Germinal center (tissue), 1 donor: Measurements from ENCODE around the gene BCAS2.

Experiments
- DNase-seq: peaks from one replicate; pipeline ENCODE4 v3.0.0; 2012; ENCODE audit warnings: mixed read lengths, low spot score

Gene BCAS2

DNA sequence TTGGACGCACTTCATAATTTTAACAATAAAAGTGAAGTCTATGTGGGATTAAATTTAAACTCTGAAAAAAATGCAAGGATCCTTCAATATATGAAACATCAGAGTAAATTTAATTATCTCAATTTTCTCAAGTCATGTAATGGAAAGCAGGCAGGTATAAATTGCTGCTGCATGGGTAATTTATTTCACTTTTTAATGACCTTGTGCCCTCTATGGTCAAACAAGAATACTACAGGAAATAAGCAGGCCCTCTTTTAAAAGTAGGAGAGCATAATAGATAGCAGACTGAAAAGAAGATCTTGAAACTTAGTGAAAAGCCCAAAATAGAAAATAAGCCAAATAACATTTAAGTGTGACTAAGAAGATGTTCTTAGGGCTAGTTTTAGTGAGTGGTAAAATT lies 22.9 kb downstream of the BCAS2 start:
- peak; percentile 56 for DNase-seq

DNA sequence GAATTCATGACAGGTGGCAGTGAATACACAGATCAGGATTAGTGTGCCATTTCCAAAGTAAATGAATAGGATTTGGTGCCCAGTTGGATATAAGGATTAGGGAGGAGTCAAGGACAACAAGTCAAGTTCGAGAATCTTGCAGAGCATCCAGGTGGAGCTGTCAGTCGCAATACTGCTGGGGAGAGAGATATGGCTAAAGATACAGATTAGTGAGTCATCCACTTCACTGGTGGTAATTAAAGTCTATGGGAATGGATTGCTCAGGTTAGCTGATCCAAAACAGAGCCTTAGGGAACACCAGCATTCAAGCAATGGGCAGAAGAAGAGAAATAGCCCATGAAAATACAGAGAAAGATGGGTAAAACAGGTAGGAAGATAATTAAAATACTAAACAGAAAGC lies 26.8 kb downstream of the BCAS2 start:
- no peak for DNase-seq

DNA sequence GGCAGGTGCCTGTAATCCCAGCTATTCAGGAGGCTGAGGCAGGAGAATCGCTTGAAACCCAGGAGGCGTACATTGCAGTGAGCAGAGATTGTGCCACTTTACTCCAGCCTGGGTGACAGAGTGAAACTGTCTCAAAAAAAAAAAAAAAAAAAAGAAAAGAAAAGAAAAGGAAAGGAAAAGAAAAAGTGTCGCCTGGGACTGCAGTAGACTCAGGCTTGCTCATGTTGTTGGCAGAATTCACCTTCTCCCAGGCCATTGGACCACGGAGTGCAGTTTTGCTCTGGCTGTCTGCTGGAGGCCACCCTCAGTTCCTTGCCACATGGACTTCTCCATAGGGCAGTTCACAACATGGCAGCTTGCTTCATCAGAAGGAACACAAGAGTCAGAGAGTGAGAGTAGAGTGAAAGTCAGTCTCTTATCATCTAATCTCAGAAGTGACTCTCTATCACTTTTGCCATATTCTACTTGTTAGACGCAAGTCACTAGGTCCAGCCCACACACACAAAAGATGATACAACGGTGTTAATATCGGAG lies 29.2 kb downstream of the BCAS2 start:
- DNase-seq: no peak

DNA sequence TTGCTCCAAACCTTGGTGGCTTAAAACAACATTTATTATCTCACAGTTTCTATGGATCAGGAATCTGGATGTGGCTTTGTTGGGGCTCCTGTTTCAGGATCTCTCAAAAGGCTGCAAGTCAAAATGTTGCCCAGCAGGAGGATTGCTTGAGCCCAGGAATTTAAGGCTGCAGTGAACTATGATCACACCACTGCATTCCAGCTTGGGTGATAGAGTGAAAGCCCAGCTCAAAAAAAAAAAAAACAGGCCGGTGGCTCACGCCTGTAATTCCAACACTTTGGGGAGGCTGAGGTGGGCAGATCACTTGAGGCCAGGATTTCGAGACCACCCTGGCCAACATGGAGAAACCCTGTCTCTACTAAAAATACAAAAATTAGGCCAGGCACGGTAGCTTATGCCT lies 30.0 kb downstream of the BCAS2 start:
- no peak for DNase-seq

DNA sequence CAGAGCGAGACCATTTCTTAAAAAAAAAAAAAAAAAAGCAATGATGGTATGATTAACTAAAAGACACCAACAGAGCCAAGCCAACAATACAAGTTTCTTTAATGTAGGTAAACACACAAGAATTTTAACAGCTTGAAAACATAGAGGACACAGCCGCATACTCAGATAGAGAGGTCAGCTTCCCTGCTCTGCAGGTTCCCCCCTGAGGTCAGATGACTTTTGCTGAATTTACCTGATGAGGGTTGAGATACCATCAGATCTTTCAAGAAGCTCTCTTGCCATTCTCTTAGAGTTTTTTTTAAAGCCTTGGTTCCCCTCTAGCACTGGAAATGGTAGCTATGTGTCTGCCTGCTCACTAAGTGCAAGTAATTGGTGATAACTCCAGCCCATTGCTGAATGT lies 31.1 kb downstream of the BCAS2 start:
- no peak for DNase-seq

DNA sequence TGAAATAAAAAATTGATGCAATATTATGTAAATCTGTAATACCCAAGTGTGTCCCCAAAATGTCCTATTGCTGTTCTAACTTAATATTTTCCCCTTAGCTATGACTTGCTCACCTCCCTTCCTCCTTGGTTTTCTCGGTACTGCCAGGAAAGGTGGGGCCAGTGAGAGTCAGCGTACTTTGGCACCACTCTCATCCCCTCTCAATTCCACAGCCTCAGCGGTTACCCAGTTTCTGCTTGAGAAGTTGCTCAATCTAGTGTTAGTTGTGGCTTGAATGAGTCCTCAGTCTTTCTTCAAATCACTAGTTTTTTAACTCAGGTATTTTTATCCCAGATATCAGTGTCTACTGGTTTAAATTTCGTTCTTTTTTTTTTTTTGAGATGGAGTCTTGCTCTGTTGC lies 32.3 kb downstream of the BCAS2 start:
- no peak for DNase-seq

DNA sequence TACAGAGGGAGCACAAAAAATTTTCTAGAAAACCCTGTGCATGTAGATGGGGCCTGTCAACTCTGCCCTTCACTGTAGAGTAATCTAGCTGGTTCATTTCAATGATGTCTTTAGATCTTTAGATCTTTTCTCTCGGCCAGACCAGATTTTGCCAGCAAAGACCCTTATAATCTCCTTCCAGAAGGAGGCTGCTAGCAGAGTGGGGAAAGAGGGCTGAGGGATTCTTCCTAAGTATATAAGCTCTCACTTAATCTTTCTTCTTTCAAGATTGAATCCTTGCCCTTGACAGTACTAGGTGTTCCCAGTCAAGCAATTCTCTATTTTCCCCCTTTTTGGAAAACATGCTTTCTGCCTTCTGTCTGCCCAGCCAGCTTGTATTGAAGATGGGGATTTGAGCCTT lies 34.3 kb downstream of the BCAS2 start:
- DNase-seq: no peak

DNA sequence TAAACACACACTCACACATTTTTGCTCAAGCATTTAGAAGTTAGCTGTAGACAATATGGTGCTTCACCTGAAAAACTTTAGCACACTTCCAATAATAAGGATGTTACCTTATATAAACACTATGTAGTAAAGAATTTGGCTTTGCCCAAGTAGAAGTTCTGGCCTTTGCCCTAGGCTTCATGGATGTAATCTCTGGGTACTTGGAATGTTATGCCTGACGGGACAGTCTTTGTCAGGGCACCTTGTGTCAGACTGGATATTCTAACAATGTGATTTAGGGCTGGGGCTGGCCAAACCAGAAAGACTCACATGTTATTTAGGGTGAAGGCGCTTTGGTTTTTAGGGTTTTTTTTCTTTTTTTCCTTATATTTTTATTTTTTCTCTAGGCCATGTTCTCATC lies 35.6 kb downstream of the BCAS2 start:
- DNase-seq: no peak

DNA sequence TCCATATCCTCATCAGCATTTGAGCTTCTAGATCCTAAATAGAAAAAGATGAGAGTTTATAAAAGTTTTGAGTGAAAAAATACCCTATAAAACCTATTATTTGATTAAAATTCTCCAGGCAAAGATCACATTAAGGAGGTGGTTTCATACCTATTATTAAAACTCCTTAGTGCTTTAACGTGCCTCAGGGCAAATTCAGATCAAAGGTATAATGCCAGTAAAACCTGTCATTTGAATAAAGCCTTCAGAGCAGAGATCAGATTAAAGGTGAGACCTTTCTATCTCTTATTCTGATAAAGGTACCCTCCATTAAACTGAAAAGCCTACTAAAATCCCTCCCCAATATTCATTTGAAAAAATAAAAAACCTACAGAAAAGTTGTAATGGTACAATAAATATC lies 36.1 kb downstream of the BCAS2 start:
- DNase-seq: no peak

DNA sequence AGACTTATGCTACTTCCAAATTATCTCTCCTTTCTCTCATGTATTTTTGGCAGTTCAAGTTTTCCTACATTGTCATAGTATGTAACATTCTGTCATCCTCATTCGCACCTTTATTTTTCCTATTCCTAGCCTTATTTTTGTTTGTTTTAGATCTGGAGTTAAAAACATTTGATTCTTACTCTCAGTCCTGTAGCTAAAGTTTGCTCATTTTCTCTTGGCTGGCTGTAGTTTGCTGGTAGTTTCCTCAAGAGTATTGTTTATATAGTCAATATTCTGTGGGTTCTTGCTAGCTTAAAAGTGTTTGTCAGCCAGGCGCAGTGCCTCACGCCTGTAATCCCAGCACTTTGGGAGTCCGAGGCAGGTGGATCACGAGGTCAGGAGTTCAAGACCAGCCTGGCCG lies 40.6 kb downstream of the BCAS2 start:
- no peak for DNase-seq

DNA sequence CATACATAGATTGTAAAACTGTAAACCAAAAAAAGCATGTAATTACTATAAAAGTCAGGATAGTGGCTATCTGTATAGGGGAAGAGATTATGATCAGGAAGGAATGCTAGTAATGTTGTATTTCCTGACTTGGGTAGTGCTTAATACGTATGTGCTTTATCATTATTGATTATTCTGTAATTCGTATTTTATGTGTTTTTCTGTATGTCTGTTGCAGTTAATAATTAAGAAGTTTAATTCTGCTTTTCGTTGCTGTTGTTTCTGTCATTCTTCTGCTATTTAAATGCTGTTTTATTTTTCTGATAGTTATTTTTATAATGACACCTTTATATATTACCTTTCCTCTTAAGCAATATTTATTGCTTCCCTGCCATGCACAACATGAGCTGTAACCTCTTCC lies 41.1 kb downstream of the BCAS2 start:
- no peak for DNase-seq

DNA sequence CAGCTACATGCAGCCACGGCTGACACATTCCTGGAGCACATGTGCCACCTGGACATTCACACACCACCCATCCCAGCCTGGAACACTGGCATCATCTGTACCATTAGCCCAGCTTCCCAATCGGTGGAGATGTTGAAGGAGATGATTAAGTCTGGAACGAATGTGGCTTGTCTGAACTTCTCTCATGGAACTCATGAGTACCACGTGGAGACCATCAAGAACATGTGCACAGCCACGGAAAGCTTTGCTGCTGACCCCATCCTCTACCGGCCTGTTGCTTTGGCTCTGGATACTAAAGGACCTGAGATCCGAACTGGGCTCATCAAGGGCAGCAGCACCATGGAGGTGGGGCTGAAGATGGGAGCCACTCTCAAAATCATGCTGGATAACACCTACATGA lies 45.4 kb downstream of the BCAS2 start:
- DNase-seq: no peak

DNA sequence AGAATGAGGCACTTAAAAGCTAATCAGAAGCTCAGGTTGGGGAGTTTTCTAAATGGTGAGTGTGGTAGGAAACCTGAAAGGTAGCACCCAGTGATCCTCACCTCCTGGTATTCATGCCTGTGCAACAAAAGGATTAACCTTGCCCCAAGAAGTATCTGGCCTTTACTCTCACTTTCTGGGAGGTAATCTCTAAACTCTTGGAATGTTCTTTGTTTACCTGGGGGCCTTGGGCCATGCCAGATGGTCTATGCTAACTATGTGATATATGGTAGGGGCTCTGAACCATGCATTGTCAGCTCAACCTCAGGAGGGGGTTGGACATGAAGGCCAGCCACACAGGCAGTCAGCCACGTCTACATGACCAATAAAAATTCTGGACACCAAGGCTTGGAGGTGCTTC lies 46.0 kb downstream of the BCAS2 start:
- DNase-seq: no peak

DNA sequence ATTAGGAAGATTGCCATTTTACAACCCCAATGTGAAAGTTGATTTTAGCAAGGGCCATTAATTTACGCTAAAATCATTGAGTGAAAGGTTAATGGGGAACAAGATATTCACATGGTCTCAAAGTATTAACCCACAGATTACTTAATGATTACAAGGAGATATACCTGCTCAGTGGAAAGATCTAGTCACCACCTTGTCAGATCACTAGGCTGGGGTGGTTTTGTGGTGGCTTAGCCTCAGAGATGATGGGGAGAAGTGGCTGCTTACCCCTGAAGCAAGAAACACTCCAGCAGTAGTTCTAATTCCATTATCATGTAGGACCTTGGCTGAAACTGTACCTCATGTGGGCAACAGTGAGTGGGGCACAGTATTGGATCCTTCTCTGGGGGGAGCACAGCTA lies 50.3 kb downstream of the BCAS2 start:
- no peak for DNase-seq

DNA sequence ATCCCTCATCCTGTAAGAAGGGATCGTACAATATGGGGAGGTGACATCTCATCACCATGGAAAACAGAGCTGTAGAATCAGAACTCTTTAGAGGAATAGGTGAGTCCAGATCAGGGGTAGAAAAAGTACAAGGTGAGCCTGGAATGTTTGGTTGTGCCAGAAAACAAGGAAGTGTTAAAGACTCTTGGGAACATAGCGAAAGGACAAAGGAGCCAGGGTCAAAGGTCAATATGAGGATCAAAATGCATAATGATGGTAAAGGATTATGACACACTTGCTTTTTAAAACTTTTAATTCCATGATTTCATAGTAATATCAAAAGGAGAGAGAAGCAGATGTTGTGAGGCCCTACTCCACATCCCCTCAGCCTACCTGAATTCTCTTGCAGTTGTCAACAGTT lies 51.2 kb downstream of the BCAS2 start:
- no peak for DNase-seq

DNA sequence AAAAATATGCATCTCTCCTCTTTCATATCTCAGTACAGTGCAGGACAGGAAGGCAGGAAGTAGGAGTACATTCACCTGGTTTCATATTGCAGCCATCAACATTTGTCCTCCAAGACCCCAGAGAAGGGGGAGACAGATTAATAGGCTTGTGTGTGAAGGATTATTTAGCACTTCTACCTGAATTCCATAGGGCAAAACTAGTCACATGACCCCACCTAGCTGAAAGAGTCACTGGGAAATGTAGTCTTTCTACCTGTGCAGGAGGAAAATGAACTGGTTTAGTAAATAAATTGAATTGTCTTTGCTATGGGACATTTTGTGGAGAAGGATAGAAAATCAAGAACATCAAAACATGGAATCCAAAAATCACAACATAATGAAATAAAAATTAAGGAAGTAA lies 56.5 kb downstream of the BCAS2 start:
- DNase-seq: no peak

DNA sequence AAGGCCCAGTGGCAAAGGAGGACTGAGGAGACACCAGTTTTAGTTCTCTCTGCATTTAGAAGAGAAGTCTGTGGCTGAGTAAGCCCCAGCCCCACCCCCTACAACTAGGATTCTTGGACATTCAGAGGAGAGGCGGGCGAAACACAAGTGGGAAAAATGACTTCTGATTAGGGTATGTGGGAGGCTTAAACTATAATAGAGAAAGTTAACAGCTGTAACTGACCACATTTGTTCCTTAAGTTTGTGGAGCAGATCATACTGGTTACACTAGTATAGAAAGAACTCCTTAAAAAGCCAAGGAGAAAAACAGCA lies 59.2 kb downstream of the BCAS2 start:
- DNase-seq: no peak

DNA sequence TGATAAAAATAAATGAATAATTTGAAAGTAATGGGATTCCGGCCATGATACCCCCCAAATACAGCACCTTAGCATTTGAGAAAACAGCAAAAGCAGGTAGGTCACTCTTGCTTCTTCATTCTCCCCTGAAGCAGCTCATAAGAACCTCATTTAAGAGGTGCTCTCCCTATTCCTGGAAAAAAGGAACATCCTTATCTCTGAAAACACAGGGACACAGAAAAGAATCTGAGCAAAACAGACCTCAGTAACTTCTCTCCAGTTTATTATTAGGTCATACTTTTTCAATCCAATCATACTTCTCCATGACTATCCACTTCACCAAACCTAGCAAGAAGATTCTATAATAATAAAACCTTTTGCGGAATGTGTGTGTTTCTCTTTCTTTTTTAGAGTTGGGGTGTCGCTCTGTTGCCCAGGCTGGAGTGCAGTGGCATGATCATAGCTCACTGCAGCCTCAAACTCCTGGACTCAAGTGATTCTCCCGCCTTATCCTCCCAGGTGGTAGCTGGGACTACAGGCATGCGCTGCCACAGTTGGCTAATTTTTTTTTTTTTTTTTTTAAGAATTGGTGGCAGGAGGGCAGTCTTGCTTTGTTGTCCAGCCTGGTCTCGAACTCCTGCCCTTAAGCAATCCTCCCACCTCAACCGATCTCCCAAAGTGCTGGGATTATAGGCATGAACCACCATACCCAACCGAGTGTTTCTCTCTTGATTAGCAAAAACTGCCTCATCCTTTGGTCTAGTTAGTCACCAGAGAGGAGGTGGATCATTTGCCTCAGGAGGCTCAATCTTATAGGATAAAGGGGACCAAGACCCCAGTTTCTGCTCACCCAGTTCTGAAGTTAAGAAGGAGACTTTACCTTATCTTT lies 59.8 kb downstream of the BCAS2 start:
- DNase-seq: no peak
